Measurements from ENCODE around the gene SUMO4.

The SUMO4 gene

DNA sequence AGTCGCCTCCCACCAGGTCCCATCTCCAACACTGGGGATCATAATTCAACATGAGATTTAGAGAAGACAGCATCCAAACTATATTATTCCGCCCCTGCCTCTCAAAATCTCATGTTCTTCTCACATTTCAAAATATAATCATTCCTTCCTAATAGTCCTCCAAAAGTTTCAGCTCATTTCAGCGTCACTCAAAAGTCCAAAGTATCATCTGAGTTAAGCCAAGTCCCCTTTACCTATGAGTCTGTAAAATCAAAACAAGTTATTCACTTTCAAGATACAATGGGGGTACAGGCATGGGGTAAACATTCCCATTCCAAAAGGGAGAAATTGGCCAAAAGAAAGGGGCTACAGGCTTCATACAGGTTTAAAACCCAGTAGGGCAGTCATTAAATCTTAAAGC lies 39.5 kb upstream of the SUMO4 start:
- TF ChIP-seq CTCF (IDR thresholded peaks at IDR 0.05; ENCODE audit: unreplicated experiment in 3 of 3) = no peak
- Mint-ChIP-seq H3K27ac (no peak overlapping the region), H3K4me3 (no peak overlapping the region), H3K9me3 (peaks cover 2% of the 10 kb centered on the region), H3K4me1 (peaks cover 37% of the 10 kb centered on the region), H3K36me3 (ENCODE audit: low read depth) (peaks cover 28% of the 10 kb centered on the region), H3K27me3 (ENCODE audit: low read depth) (no peaks in the 10 kb centered on the region)

DNA sequence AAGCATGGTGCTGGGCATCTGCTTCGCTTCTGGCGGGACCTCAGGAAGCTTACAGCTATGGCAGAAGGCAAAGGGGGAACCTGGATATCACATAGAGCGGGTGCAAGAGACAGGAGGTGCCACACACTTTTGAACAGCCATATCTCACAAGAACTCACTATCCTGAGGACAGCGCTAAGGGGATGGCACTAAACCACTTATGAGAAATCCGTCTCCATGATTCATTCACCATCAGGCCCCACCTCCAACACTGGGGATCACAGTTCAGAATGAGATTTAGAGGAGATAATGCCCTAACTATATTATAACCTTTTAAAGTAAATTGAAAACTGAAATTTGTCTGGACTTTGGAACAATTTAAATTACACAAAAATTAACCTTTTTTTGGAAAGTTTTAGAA lies 37.8 kb upstream of the SUMO4 start:
- Mint-ChIP-seq H3K27me3 (ENCODE audit: low read depth) (no peaks in the 10 kb centered on the region), H3K27ac (no peak overlapping the region), H3K4me3 (no peak overlapping the region), H3K36me3 (ENCODE audit: low read depth) (peaks cover 28% of the 10 kb centered on the region), H3K9me3 (peaks cover 2% of the 10 kb centered on the region), H3K4me1 (peaks cover 37% of the 10 kb centered on the region)
- TF ChIP-seq CTCF (IDR thresholded peaks at IDR 0.05; ENCODE audit: unreplicated experiment in 3 of 3) = no peak

DNA sequence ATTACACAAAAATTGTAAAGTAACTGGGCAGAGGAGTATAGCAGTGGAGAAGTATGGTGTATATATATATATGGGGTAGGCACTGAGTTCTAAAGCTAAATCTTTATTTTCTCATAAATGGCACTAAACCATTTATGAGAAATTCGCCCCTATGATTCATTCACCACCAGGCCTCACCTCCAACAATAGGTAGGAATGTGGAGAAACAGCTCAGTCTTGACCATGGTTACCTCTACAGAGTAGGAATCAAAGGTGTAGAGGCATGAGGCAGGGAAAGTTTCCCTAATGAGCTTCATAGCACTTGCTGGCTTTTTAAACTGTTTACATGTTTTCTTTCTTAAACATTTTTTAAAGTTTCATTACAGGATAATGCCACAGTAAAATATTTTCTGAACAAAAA lies 36.9 kb upstream of the SUMO4 start:
- Mint-ChIP-seq H3K36me3 (ENCODE audit: low read depth) (peaks cover 28% of the 10 kb centered on the region), H3K27ac (no peak overlapping the region), H3K4me3 (no peak overlapping the region), H3K4me1 (peaks cover 37% of the 10 kb centered on the region), H3K27me3 (ENCODE audit: low read depth) (no peaks in the 10 kb centered on the region), H3K9me3 (peaks cover 2% of the 10 kb centered on the region)
- no peak for TF ChIP-seq CTCF (IDR thresholded peaks at IDR 0.05; ENCODE audit: unreplicated experiment in 3 of 3)

DNA sequence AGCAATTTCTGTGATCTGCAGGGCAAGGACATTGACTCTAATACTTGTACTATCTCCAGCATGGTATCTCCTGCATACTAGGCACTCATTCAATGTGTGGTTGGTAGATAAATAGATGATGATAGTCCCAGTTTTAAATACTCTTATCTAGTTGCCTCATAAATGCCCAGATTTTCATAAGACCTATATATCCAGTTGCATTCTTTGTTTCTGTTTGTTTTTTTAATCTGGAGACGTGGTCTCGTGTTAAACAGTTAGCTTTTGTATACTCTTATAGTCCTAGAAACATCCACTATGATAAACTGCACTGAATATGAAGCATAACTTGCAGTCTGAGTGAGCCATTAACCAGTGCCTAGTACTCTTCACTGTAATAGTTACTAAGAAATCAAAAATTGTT lies 35.5 kb upstream of the SUMO4 start:
- Mint-ChIP-seq H3K27me3 (ENCODE audit: low read depth) (no peaks in the 10 kb centered on the region), H3K9me3 (peaks cover 2% of the 10 kb centered on the region), H3K27ac (no peak overlapping the region), H3K4me1 (peaks cover 26% of the 10 kb centered on the region), H3K4me3 (no peak overlapping the region), H3K36me3 (ENCODE audit: low read depth) (peaks cover 23% of the 10 kb centered on the region)
- TF ChIP-seq CTCF (IDR thresholded peaks at IDR 0.05; ENCODE audit: unreplicated experiment in 3 of 3) = no peak

- Mint-ChIP-seq H3K4me1 (peaks cover 21% of the 10 kb centered on the region), H3K27me3 (ENCODE audit: low read depth) (no peaks in the 10 kb centered on the region), H3K4me3 (no peak overlapping the region), H3K9me3 (peaks cover under 1% of the 10 kb centered on the region), H3K27ac (no peak overlapping the region), H3K36me3 (ENCODE audit: low read depth) (peaks cover 24% of the 10 kb centered on the region)
- TF ChIP-seq CTCF (IDR thresholded peaks at IDR 0.05; ENCODE audit: unreplicated experiment in 3 of 3) = no peak
These were observed 34.9 kb upstream of the SUMO4 start for GRCh38 chr6:149365197-149365596.

DNA sequence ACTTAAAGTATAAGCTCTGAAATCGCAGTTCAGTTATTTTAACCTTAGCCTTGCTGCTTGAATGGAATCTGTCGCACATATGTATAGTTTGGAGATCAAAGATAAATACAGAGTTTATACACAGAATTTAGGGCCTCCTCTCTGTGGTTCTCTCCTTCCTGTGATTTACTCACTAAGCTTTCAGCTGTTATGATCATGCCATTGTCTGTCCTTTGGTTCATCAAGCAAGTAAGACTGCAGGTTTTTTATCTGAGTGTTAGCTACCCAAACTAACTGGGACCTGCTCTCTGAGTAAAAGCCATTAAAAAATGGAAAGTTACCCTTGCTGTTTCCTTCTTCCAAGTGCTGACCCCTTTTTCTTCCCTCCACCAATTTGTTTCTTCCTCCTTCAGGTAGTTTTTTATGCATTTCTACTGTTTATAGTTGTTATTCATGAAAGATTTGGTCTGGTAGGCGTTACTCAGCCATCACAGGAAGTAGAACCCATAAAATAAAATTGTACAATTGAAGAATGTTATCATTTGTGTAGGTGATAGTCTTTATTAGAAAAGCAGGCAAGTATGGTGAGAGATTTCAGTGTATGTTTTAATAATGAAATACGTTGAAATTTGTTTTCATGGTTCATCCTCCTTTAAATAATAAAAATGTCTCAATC lies 33.7 kb upstream of the SUMO4 start:
- Mint-ChIP-seq H3K4me3 (no peak overlapping the region), H3K9me3 (no peaks in the 10 kb centered on the region), H3K36me3 (ENCODE audit: low read depth) (peaks cover 21% of the 10 kb centered on the region), H3K27me3 (ENCODE audit: low read depth) (no peaks in the 10 kb centered on the region), H3K27ac (no peak overlapping the region), H3K4me1 (peaks cover 16% of the 10 kb centered on the region)
- TF ChIP-seq CTCF (IDR thresholded peaks at IDR 0.05; ENCODE audit: unreplicated experiment in 3 of 3) = no peak
